Sigmoid colon (tissue), 7 donors: ENCODE measurements around the gene LMO3. TPM values are rescaled to one million over a fixed set of nuclear protein-coding genes. Genes with fewer than 3 reads are reported as not detected.
"Not testable (repeated sequence)": the region's sequence is repeated elsewhere in the genome, so short reads cannot be mapped to it uniquely, and the experiment has no call there.

ENCODE experiments used
- DNase-seq: peaks from one replicate; pipeline ENCODE4 v3.0.0-alpha.2; 2019
- H3K27ac ChIP-seq, 4 donors: fragments of 200-600 bp; sonication (generic); one replicate each; pipeline ENCODE4 v1.5.1; 2016 to 2019; ENCODE audit warnings: mild to moderate bottlenecking in 1 of 4
- H3K27me3 ChIP-seq, 3 donors: fragments of 200-600 bp; sonication (generic); one replicate each; pipeline ENCODE4 v1.5.1; 2019; ENCODE audit warnings: mild to moderate bottlenecking in 1 of 3
- H3K36me3 ChIP-seq, 4 donors: fragments of 200-600 bp; sonication (generic); one replicate each; pipeline ENCODE4 v1.5.1; 2016 to 2019
- H3K4me1 ChIP-seq, 4 donors: fragments of 200-600 bp; sonication (generic); one replicate each; pipeline ENCODE4 v1.5.1; 2017 to 2019
- H3K4me3 ChIP-seq, 4 donors: fragments of 200-600 bp; sonication (generic); one replicate each; pipeline ENCODE4 v1.5.1; 2017 to 2019; ENCODE audit warnings: mild to moderate bottlenecking in 2 of 4, moderate library complexity in 1 of 4
- H3K9me3 ChIP-seq, 4 donors: fragments of 200-600 bp in 3 of 4; sonication (generic) in 3 of 4; one replicate each; pipeline versions ENCODE4 v1.5.1 to v1.6.1; 2013 to 2019
- CTCF ChIP-seq, 4 experiments: fragments of 450-650 bp in 3 of 4; fragments of 200-600 bp in 1 of 4; IDR thresholded peaks; one replicate each; pipeline ENCODE4 v1.5.1; 2016 to 2019; ENCODE audit warnings: antibody characterized with exemption in 4 of 4, mild to moderate bottlenecking in 3 of 4, moderate library complexity in 2 of 4
- EP300 ChIP-seq, 4 donors: sonication (generic); formaldehyde crosslinking; IDR thresholded peaks; one replicate each; pipeline ENCODE4 v1.6.1; 2017; ENCODE audit warnings: antibody characterized with exemption in 4 of 4
- POLR2A ChIP-seq, 2 donors: fragments of 450-650 bp; IDR thresholded peaks; one replicate each; pipeline ENCODE4 v1.6.1; 2016; ENCODE audit warnings: antibody characterized with exemption in 2 of 2, mild to moderate bottlenecking in 2 of 2, moderate library complexity in 2 of 2
- POLR2AphosphoS5 ChIP-seq, 4 donors: sonication (generic); formaldehyde crosslinking; IDR thresholded peaks; one replicate each; pipeline ENCODE4 v1.6.1; 2017; ENCODE audit warnings: antibody characterized with exemption in 4 of 4
- WGBS, 2 donors: extraction: QIAGEN DNeasy Blood & Tissue Kit; methylation state at CpG; one replicate each; pipeline ENCODE4 v1.1.7; 2013; 5-methylcytosine and 5-hydroxymethylcytosine counted together
- intact Hi-C: fragments of 100-400 bp; cut with DNase I; formaldehyde crosslinking; loops from one replicate; pipeline ENCODE4 v1.15.1; 2023
- polyA plus RNA-seq, 3 donors: library from polyadenylated mRNA; stranded (reverse); fragments of 200-250 nt; gene quantifications; one replicate each; pipeline ENCODE4 v1.2.3, GENCODE V29; 2013
- total RNA-seq, 4 donors: library from RNA; depleted of rRNA; stranded (reverse); fragments of >200 nt; gene quantifications; one replicate each; pipeline ENCODE4 v1.1.0, GENCODE V29; 2016
- donor health status: healthy with polysubstance abuse.
- donor health status: Bipolar disorder and iron deficiency.
- donor health status: healthy.

The LMO3 gene
- total and polyA plus RNA-seq, 7 donors = 0.46 to 403 (median 228) TPM

GRCh38 chr12:16552301-16552700 is 53.7 kb downstream of the LMO3 start:
- H3K27me3 ChIP-seq = no peaks in the 10 kb centered on the region
- H3K9me3 ChIP-seq = no peaks in the 10 kb centered on the region
- peaks cover 0 to 37% (median 0%) of the 10 kb centered on the region in 4 donors for H3K36me3 ChIP-seq
- no peak for DNase-seq
- TF ChIP-seq POLR2A (IDR thresholded peaks at IDR 0.05) = no peak
- TF ChIP-seq CTCF (IDR thresholded peaks at IDR 0.05) = no peak
- TF ChIP-seq POLR2AphosphoS5 (IDR thresholded peaks at IDR 0.05) = no peak
- TF ChIP-seq EP300 (IDR thresholded peaks at IDR 0.05) = no peak
- no peak overlapping the region for H3K27ac ChIP-seq
- peaks cover 0 to 27% (median 14%) of the 10 kb centered on the region in 4 donors for H3K4me1 ChIP-seq
- H3K4me3 ChIP-seq = no peak overlapping the region
- intact Hi-C loops = no loop called here

GRCh38 chr12:16545836-16546235 is 60.1 kb downstream of the LMO3 start:
- Histone ChIP-seq H3K36me3 (peaks cover 0 to 5% (median 0%) of the 10 kb centered on the region in 4 donors), H3K9me3 (no peaks in the 10 kb centered on the region), H3K4me1 (peaks cover 0 to 5% (median 0%) of the 10 kb centered on the region in 4 donors), H3K27ac (no peak overlapping the region), H3K4me3 (no peak overlapping the region), H3K27me3 (no peaks in the 10 kb centered on the region)
- intact Hi-C loops = no loop called here
- 92 to 93% methylated on average over 3 of the region's 3 CpGs for WGBS, 2 donors
- no peak for DNase-seq
- TF ChIP-seq CTCF (IDR thresholded peaks at IDR 0.05) (no peak), POLR2A (IDR thresholded peaks at IDR 0.05) (no peak), POLR2AphosphoS5 (IDR thresholded peaks at IDR 0.05) (no peak), EP300 (IDR thresholded peaks at IDR 0.05) (no peak)

- no peak overlapping the region for H3K27ac ChIP-seq
- WGBS, 2 donors = 64 to 79% methylated on average over 2 of the region's 2 CpGs
- TF ChIP-seq CTCF (IDR thresholded peaks at IDR 0.05) = no peak
- peak in 1 of 4 donors; percentile 27 for TF ChIP-seq POLR2AphosphoS5 (IDR thresholded peaks at IDR 0.05)
- no peak for TF ChIP-seq EP300 (IDR thresholded peaks at IDR 0.05)
- TF ChIP-seq POLR2A (IDR thresholded peaks at IDR 0.05) = no peak
- intact Hi-C loops = no loop called here
- no peaks in the 10 kb centered on the region for H3K9me3 ChIP-seq
- no peak for DNase-seq
- no peak overlapping the region for H3K4me3 ChIP-seq
- H3K4me1 ChIP-seq = no peaks in the 10 kb centered on the region
- no peaks in the 10 kb centered on the region for H3K27me3 ChIP-seq
- no peaks in the 10 kb centered on the region for H3K36me3 ChIP-seq
These were observed 63.4 kb downstream of the LMO3 start for GRCh38 chr12:16542586-16542985.

GRCh38 chr12:16537652-16538051 is 68.3 kb downstream of the LMO3 start:
- H3K4me1 ChIP-seq, DNase-seq, H3K27ac ChIP-seq, H3K9me3 ChIP-seq, H3K36me3 ChIP-seq, H3K4me3 ChIP-seq, intact Hi-C loops, H3K27me3 ChIP-seq: not testable (repeated sequence)
- WGBS, 2 donors = 88% methylated on average over 1 of the region's 1 CpG

- peaks cover 0 to 12% (median 5%) of the 10 kb centered on the region in 4 donors for H3K4me1 ChIP-seq
- no peaks in the 10 kb centered on the region for H3K9me3 ChIP-seq
- DNase-seq = no peak
- no peak for TF ChIP-seq EP300 (IDR thresholded peaks at IDR 0.05)
- TF ChIP-seq POLR2AphosphoS5 (IDR thresholded peaks at IDR 0.05) = no peak
- no peak overlapping the region for H3K4me3 ChIP-seq
- H3K27ac ChIP-seq = no peak overlapping the region
- intact Hi-C loops = no loop called here
- no peaks in the 10 kb centered on the region for H3K36me3 ChIP-seq
- no peaks in the 10 kb centered on the region for H3K27me3 ChIP-seq
- 17 to 67% methylated on average over 3 of the region's 3 CpGs for whole genome bisulfite sequencing, 2 donors
These were observed 74.3 kb downstream of the LMO3 start for GRCh38 chr12:16531621-16532020.

GRCh38 chr12:16530268-16530850 is 75.6 kb downstream of the LMO3 start:
- Histone ChIP-seq H3K4me1 (peaks cover 0 to 16% (median 5%) of the 10 kb centered on the region in 4 donors), H3K27ac (no peak overlapping the region), H3K9me3 (no peaks in the 10 kb centered on the region), H3K27me3 (no peaks in the 10 kb centered on the region), H3K4me3 (no peak overlapping the region), H3K36me3 (no peaks in the 10 kb centered on the region)
- intact Hi-C loops = no loop called here
- 12 to 37% methylated on average over 2 of the region's 2 CpGs for WGBS, 2 donors
- no peak for DNase-seq
- no peak for TF ChIP-seq CTCF (IDR thresholded peaks at IDR 0.05)
- TF ChIP-seq POLR2AphosphoS5 (IDR thresholded peaks at IDR 0.05) = no peak
- no peak for TF ChIP-seq POLR2A (IDR thresholded peaks at IDR 0.05)
- no peak for TF ChIP-seq EP300 (IDR thresholded peaks at IDR 0.05)
